ENCODE measurements around the gene RBMS3. TPM values are rescaled to one million over a fixed set of nuclear protein-coding genes. Genes with fewer than 3 reads are reported as not detected.

The RBMS3 gene
- total RNA-seq, 1 experiment from 2014 or later, result 1.3 TPM

- CTCF ChIA-PET, result no interaction called here
- H3K4me3 Mint-ChIP-seq (ENCODE audit: low read depth, unreplicated experiment), result no peak overlapping the region
Measured at GRCh38 chr3:29426302-29427226, 145.7 kb downstream of the RBMS3 start.

GRCh38 chr3:29427266-29428103 is 146.6 kb downstream of the RBMS3 start:
- intact Hi-C loops (cut with micrococcal nuclease; ENCODE audit: unreplicated experiment), result no loop called here
- TF ChIP-seq CTCF (IDR thresholded peaks at IDR 0.05; ENCODE audit: unreplicated experiment), result no peak
- Mint-ChIP-seq H3K27me3 (ENCODE audit: unreplicated experiment) (no peaks in the 10 kb centered on the region), H3K4me1 (ENCODE audit: low read depth, unreplicated experiment) (peaks cover 8% of the 10 kb centered on the region), H3K4me3 (ENCODE audit: low read depth, unreplicated experiment) (no peak overlapping the region), H3K9me3 (ENCODE audit: low read depth, unreplicated experiment) (no peaks in the 10 kb centered on the region), H3K36me3 (ENCODE audit: insufficient read depth, unreplicated experiment) (no peaks in the 10 kb centered on the region), H3K27ac (ENCODE audit: unreplicated experiment) (no peak overlapping the region)
- no peak for DNase-seq
- CTCF ChIA-PET, result no interaction called here
- BruUV-seq (replicated peaks), result no TSS peak

More at GRCh38 chr3:29426302-29427226, 145.7 kb downstream of the RBMS3 start:
- no peaks in the 10 kb centered on the region for H3K9me3 Mint-ChIP-seq (ENCODE audit: low read depth, unreplicated experiment)
- no peak for TF ChIP-seq CTCF (IDR thresholded peaks at IDR 0.05; ENCODE audit: unreplicated experiment)
- H3K36me3 Mint-ChIP-seq (ENCODE audit: insufficient read depth, unreplicated experiment), result no peaks in the 10 kb centered on the region
- DNase-seq, result no peak
- BruUV-seq (replicated peaks), result no TSS peak
- intact Hi-C loops (cut with micrococcal nuclease; ENCODE audit: unreplicated experiment), result no loop called here
- H3K27ac Mint-ChIP-seq (ENCODE audit: unreplicated experiment), result no peak overlapping the region
- no peaks in the 10 kb centered on the region for H3K27me3 Mint-ChIP-seq (ENCODE audit: unreplicated experiment)
- peaks cover 8% of the 10 kb centered on the region for H3K4me1 Mint-ChIP-seq (ENCODE audit: low read depth, unreplicated experiment)

- no peaks in the 10 kb centered on the region for H3K27me3 Mint-ChIP-seq (ENCODE audit: unreplicated experiment)
- TF ChIP-seq CTCF (IDR thresholded peaks at IDR 0.05; ENCODE audit: unreplicated experiment), result no peak
- no peak overlapping the region for H3K27ac Mint-ChIP-seq (ENCODE audit: unreplicated experiment)
- CTCF ChIA-PET, result interaction anchor here (0.5 kb wide), 1 partner anchor 81 kb away, joined by 3 read pairs; no protein-coding TSS in a partner anchor
- H3K36me3 Mint-ChIP-seq (ENCODE audit: insufficient read depth, unreplicated experiment), result no peaks in the 10 kb centered on the region
- H3K4me3 Mint-ChIP-seq (ENCODE audit: low read depth, unreplicated experiment), result no peak overlapping the region
- peaks cover 8% of the 10 kb centered on the region for H3K4me1 Mint-ChIP-seq (ENCODE audit: low read depth, unreplicated experiment)
- no TSS peak for BruUV-seq (replicated peaks)
- no peak for DNase-seq
- intact Hi-C loops (cut with micrococcal nuclease; ENCODE audit: unreplicated experiment), result no loop called here
- H3K9me3 Mint-ChIP-seq (ENCODE audit: low read depth, unreplicated experiment), result no peaks in the 10 kb centered on the region
Measured at GRCh38 chr3:29429055-29429679, 148.3 kb downstream of the RBMS3 start.

- no peaks in the 10 kb centered on the region for H3K9me3 Mint-ChIP-seq (ENCODE audit: low read depth, unreplicated experiment)
- no peaks in the 10 kb centered on the region for H3K27me3 Mint-ChIP-seq (ENCODE audit: unreplicated experiment)
- H3K27ac Mint-ChIP-seq (ENCODE audit: unreplicated experiment), result no peak overlapping the region
- BruUV-seq (replicated peaks), result no TSS peak
- TF ChIP-seq CTCF (IDR thresholded peaks at IDR 0.05; ENCODE audit: unreplicated experiment), result no peak
- no peak for DNase-seq
- intact Hi-C loops (cut with micrococcal nuclease; ENCODE audit: unreplicated experiment), result no loop called here
- CTCF ChIA-PET, result interaction anchor here (0.6 kb wide), 1 partner anchor 14 kb away, joined by 5 read pairs; no protein-coding TSS in a partner anchor
- H3K36me3 Mint-ChIP-seq (ENCODE audit: insufficient read depth, unreplicated experiment), result no peaks in the 10 kb centered on the region
- H3K4me3 Mint-ChIP-seq (ENCODE audit: low read depth, unreplicated experiment), result no peak overlapping the region
- peaks cover 8% of the 10 kb centered on the region for H3K4me1 Mint-ChIP-seq (ENCODE audit: low read depth, unreplicated experiment)
Measured at GRCh38 chr3:29430558-29430971, 149.7 kb downstream of the RBMS3 start.
